GM12878 (cell line): ENCODE measurements around the gene OR51E2. TPM values are rescaled to one million over a fixed set of nuclear protein-coding genes. Genes with fewer than 3 reads are reported as not detected.

ENCODE experiments used
- ATAC-seq: fragments of 200-7000 bp; cut with Tn5 transposase; 3 replicates; pipeline ENCODE4 v1.9.1; 2020; ENCODE audit warnings: mild to moderate bottlenecking, moderate library complexity
- BruUV-seq: library from RNA; stranded (reverse); fragments of 400-500 nt; replicated peaks from 2 replicates; lab custom pipeline; 2021; lab: Mats Ljungman, UMichigan
- CTCF ChIA-PET: fragments of 300-600 bp; sonication (Branson Sonifier 250); formaldehyde crosslinking; extraction: SDS; loops from one replicate; lab custom pipeline; 2021; ENCODE audit warnings: inconsistent platforms; lab: Yijun Ruan, JAX
- POLR2A ChIA-PET: fragments of 350-600 bp; formaldehyde crosslinking; extraction: SDS; loops from one replicate; lab custom pipeline; 2021; ENCODE audit warnings: inconsistent platforms; lab: Charles Lee
- RAD21 ChIA-PET: fragments of 300-600 bp; sonication (Branson Sonifier 250); formaldehyde crosslinking; loops from one replicate; lab custom pipeline; 2023; ENCODE audit warnings: antibody characterized with exemption; ENCODE audit not compliant: unreplicated experiment; lab: Charles Lee
- SMC1A ChIA-PET: fragments of 300-600 bp; sonication (Branson Sonifier 250); formaldehyde crosslinking; loops from one replicate; lab custom pipeline; 2023; ENCODE audit not compliant: unreplicated experiment, uncharacterized antibody; lab: Charles Lee
- DNase-seq: peaks from one replicate; pipeline ENCODE4 v3.0.0-alpha.2; 2011; ENCODE audit warnings: low read depth, low spot score
- FAIRE-seq: peaks from 3 replicates; lab custom pipeline; 2011; peaks lifted over from hg19 to GRCh38; lab: Jason Lieb, UNC
- H2AFZ ChIP-seq: 2 replicates; pipeline ENCODE4 v1.6.0; 2011; ENCODE audit warnings: low read depth, low read length, control low read depth; ENCODE audit not compliant: control insufficient read depth
- H3K27ac ChIP-seq: 2 replicates; pipeline ENCODE4 v1.5.1; 2011; ENCODE audit warnings: control low read depth; ENCODE audit not compliant: control insufficient read depth, insufficient read depth
- H3K27me3 ChIP-seq, 2 experiments: replicated peaks in 1 of 2; 2 replicates each; pipeline versions ENCODE4 v1.6.0 to v1.6.1; 2011; ENCODE audit warnings: low read length in 1 of 2; ENCODE audit not compliant: control insufficient read depth in 2 of 2, insufficient read depth in 2 of 2
- H3K36me3 ChIP-seq, 2 experiments: 2 replicates each; pipeline ENCODE4 v1.5.1; 2011; ENCODE audit warnings: low read length in 1 of 2; ENCODE audit not compliant: control insufficient read depth in 2 of 2, insufficient read depth in 2 of 2
- H3K4me1 ChIP-seq: 2 replicates; pipeline ENCODE4 v1.6.1; 2011; ENCODE audit warnings: mild to moderate bottlenecking, low read length, moderate library complexity, mixed read lengths; ENCODE audit not compliant: control insufficient read depth, insufficient read depth
- H3K4me2 ChIP-seq: 2 replicates; pipeline ENCODE4 v1.6.0; 2011; ENCODE audit warnings: control low read depth; ENCODE audit not compliant: control insufficient read depth, insufficient read depth
- H3K4me3 ChIP-seq: fragments of 200-600 bp; sonication (generic); 2 replicates; pipeline ENCODE4 v1.5.1; 2016
- H3K79me2 ChIP-seq: 2 replicates; pipeline ENCODE4 v1.6.0; 2011; ENCODE audit warnings: low read length; ENCODE audit not compliant: control insufficient read depth, insufficient read depth
- H3K9ac ChIP-seq: 2 replicates; pipeline ENCODE4 v1.8.0; 2011; ENCODE audit warnings: low read length, control low read depth, mixed read lengths; ENCODE audit not compliant: control insufficient read depth, insufficient read depth
- H3K9me3 ChIP-seq: replicated peaks from 3 replicates; pipeline ENCODE4 v1.5.1; 2011; ENCODE audit warnings: mild to moderate bottlenecking, low read length; ENCODE audit not compliant: control insufficient read depth, insufficient read depth
- H4K20me1 ChIP-seq: 2 replicates; pipeline ENCODE4 v1.6.0; 2011; ENCODE audit not compliant: control insufficient read depth, insufficient read depth
- CBX3 ChIP-seq: fragments of 200-600 bp; sonication (generic); IDR thresholded peaks from 2 replicates; pipeline ENCODE4 v1.6.1; 2016; ENCODE audit warnings: low read depth, borderline replicate concordance
- EED ChIP-seq: sonication (generic); IDR thresholded peaks from 2 replicates; pipeline ENCODE4 v1.6.1; 2016; ENCODE audit warnings: antibody characterized with exemption, low read depth
- NFYA ChIP-seq: IDR thresholded peaks from 2 replicates; pipeline ENCODE4 v1.6.1; 2011; ENCODE audit warnings: low read depth, mild to moderate bottlenecking, low read length, improper control_type of control experiment, borderline replicate concordance
- NRF1 ChIP-seq: conservative IDR thresholded peaks from 2 replicates; pipeline ENCODE4 v1.6.1; 2011; ENCODE audit warnings: mild to moderate bottlenecking, low read depth, low read length, improper control_type of control experiment
- TCF3 ChIP-seq: IDR thresholded peaks from 2 replicates; pipeline ENCODE4 v1.6.1; 2012; ENCODE audit warnings: low read depth, mild to moderate bottlenecking, low read length, borderline replicate concordance; ENCODE audit not compliant: insufficient read depth
- WGBS: methylation state at CpG from one replicate; pipeline ENCODE4 v1.1.6; 2016; ENCODE audit warnings: low lambda C conversion rate; ENCODE audit not compliant: insufficient replicate concordance, insufficient coverage; ENCODE audit errors: missing lambda C conversion rate; 5-methylcytosine and 5-hydroxymethylcytosine counted together
- in situ Hi-C: fragments of 300-500 bp; cut with MboI; formaldehyde crosslinking; loops from 9 replicates; pipeline ENCODE4 v1.14.3; 2018; ENCODE audit warnings: mixed read lengths
- intact Hi-C: fragments of 100-400 bp; cut with micrococcal nuclease; formaldehyde crosslinking; loops from one replicate; pipeline ENCODE4 v1.14.2; 2022; ENCODE audit not compliant: unreplicated experiment
- polyA plus RNA-seq, 11 experiments: library from polyadenylated mRNA; depleted of rRNA in 4 of 11; unstranded in 6 of 11; stranded (reverse) in 5 of 11; fragments of >200 nt; fragmentation: Nextera tagmentation in 4 of 11; fragmentation: Illumina TruSeq in 1 of 11; extraction: Ambion mirVana in 4 of 11; extraction: Trizol in 1 of 11; gene quantifications; 1 replicate in 1 of 11; 2 replicates in 10 of 11; pipeline versions ENCODE4 v1.2.1 to v1.2.3, GENCODE V29; 2011 to 2016; ENCODE audit warnings: inconsistent platforms in 2 of 11, missing spikeins in 2 of 11, low read depth in 1 of 11
- total RNA-seq, 4 experiments: library from RNA; depleted of rRNA in 3 of 4; stranded (reverse); fragments of >200 nt in 3 of 4; fragmentation: Illumina TruSeq in 1 of 4; extraction: Trizol in 1 of 4; gene quantifications; 2 replicates each; pipeline versions ENCODE4 v1.2.1 to v1.2.3, GENCODE V29; 2013 to 2021
- TF ChIP-seq, protein P1 (sequence below): fragments of 450-650 bp; IDR thresholded peaks from 2 replicates; pipeline ENCODE4 v1.6.1; 2017; ENCODE audit warnings: mild to moderate bottlenecking
- TF ChIP-seq, protein P2 (sequence below): fragments of 450-650 bp; formaldehyde crosslinking; IDR thresholded peaks from 2 replicates; pipeline ENCODE4 v1.5.0; 2022; ENCODE audit warnings: mild to moderate bottlenecking, missing genetic modification characterization
- TF ChIP-seq, protein P3 (sequence below): fragments of 150-350 bp; IDR thresholded peaks from 2 replicates; pipeline ENCODE4 v1.6.1; 2016; ENCODE audit warnings: low read depth, low read length

OR51E2 gene
- total and polyA plus RNA-seq, 10 of the 15 experiments (the other 5 are each of a cell fraction or from before 2014, with no cell fraction given) = not detected

DNA sequence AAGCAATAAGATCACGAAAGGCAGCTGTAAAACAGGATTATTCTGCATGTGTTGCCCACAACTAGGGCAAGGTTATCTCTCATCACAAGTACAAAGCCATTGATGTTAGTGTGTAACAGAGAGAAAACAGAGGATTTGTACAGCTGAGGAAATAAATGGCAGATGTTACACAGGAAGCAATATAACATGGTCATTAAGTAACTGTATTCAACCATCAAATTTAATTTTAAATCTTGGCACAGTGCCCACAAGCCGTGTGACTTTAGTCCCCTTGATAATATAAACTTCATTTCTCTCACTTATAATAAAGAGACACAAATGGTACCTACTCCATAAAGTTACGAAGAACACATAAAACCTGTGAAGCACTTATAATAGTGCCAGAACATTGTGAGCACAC, 17.3 kb downstream of the OR51E2 start:
- in situ Hi-C loops = no loop called here

More for the DNA sequence above, 17.3 kb downstream of the OR51E2 start:
- Histone ChIP-seq H3K4me3 (no peak overlapping the region), H3K9me3 (no peaks in the 10 kb centered on the region), H3K79me2 (no peaks in the 10 kb centered on the region), H3K27me3 (no peaks in the 10 kb centered on the region), H3K4me1 (no peaks in the 10 kb centered on the region), H2AFZ (no peak overlapping the region), H3K9ac (no peak overlapping the region), H3K27ac (no peak overlapping the region), H3K4me2 (no peak overlapping the region), H4K20me1 (no peaks in the 10 kb centered on the region), H3K36me3 (no peaks in the 10 kb centered on the region; a peak in 1 of 4 replicates)
- no peak for FAIRE-seq
- POLR2A ChIA-PET = no interaction called here
- no peak for ATAC-seq
- CTCF ChIA-PET = no interaction called here
- 2% methylated on average over 3 of the region's 3 CpGs for WGBS
- DNase-seq = no peak
- RAD21 ChIA-PET = interaction anchor here (0.7 kb wide), 1 partner anchor 307 kb away, joined by 3 read pairs; no protein-coding TSS in a partner anchor
- intact Hi-C loops = no loop called here
- no TSS peak for BruUV-seq
- SMC1A ChIA-PET = interaction anchor here (1.0 kb wide), 1 partner anchor 44 kb away, joined by 3 read pairs; no protein-coding TSS in a partner anchor
- TF ChIP-seq, protein P1, sequence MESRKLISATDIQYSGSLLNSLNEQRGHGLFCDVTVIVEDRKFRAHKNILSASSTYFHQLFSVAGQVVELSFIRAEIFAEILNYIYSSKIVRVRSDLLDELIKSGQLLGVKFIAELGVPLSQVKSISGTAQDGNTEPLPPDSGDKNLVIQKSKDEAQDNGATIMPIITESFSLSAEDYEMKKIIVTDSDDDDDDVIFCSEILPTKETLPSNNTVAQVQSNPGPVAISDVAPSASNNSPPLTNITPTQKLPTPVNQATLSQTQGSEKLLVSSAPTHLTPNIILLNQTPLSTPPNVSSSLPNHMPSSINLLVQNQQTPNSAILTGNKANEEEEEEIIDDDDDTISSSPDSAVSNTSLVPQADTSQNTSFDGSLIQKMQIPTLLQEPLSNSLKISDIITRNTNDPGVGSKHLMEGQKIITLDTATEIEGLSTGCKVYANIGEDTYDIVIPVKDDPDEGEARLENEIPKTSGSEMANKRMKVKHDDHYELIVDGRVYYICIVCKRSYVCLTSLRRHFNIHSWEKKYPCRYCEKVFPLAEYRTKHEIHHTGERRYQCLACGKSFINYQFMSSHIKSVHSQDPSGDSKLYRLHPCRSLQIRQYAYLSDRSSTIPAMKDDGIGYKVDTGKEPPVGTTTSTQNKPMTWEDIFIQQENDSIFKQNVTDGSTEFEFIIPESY = no peak
- no peak for TF ChIP-seq CBX3
- no peak for TF ChIP-seq NFYA
- no peak for TF ChIP-seq NRF1
- no peak for TF ChIP-seq TCF3
- no peak for TF ChIP-seq EED
- TF ChIP-seq, protein P2, sequence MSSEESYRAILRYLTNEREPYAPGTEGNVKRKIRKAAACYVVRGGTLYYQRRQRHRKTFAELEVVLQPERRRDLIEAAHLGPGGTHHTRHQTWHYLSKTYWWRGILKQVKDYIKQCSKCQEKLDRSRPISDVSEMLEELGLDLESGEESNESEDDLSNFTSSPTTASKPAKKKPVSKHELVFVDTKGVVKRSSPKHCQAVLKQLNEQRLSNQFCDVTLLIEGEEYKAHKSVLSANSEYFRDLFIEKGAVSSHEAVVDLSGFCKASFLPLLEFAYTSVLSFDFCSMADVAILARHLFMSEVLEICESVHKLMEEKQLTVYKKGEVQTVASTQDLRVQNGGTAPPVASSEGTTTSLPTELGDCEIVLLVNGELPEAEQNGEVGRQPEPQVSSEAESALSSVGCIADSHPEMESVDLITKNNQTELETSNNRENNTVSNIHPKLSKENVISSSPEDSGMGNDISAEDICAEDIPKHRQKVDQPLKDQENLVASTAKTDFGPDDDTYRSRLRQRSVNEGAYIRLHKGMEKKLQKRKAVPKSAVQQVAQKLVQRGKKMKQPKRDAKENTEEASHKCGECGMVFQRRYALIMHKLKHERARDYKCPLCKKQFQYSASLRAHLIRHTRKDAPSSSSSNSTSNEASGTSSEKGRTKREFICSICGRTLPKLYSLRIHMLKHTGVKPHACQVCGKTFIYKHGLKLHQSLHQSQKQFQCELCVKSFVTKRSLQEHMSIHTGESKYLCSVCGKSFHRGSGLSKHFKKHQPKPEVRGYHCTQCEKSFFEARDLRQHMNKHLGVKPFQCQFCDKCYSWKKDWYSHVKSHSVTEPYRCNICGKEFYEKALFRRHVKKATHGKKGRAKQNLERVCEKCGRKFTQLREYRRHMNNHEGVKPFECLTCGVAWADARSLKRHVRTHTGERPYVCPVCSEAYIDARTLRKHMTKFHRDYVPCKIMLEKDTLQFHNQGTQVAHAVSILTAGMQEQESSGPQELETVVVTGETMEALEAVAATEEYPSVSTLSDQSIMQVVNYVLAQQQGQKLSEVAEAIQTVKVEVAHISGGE (CRISPR knock-in tag) = no peak
- TF ChIP-seq, protein P3, sequence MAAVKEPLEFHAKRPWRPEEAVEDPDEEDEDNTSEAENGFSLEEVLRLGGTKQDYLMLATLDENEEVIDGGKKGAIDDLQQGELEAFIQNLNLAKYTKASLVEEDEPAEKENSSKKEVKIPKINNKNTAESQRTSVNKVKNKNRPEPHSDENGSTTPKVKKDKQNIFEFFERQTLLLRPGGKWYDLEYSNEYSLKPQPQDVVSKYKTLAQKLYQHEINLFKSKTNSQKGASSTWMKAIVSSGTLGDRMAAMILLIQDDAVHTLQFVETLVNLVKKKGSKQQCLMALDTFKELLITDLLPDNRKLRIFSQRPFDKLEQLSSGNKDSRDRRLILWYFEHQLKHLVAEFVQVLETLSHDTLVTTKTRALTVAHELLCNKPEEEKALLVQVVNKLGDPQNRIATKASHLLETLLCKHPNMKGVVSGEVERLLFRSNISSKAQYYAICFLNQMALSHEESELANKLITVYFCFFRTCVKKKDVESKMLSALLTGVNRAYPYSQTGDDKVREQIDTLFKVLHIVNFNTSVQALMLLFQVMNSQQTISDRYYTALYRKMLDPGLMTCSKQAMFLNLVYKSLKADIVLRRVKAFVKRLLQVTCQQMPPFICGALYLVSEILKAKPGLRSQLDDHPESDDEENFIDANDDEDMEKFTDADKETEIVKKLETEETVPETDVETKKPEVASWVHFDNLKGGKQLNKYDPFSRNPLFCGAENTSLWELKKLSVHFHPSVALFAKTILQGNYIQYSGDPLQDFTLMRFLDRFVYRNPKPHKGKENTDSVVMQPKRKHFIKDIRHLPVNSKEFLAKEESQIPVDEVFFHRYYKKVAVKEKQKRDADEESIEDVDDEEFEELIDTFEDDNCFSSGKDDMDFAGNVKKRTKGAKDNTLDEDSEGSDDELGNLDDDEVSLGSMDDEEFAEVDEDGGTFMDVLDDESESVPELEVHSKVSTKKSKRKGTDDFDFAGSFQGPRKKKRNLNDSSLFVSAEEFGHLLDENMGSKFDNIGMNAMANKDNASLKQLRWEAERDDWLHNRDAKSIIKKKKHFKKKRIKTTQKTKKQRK = no peak
